NCI-H2029 (cell line): ENCODE measurements around the gene DGKE.

Experiments
- DNase-seq: peaks from one replicate; lab custom pipeline; 2025; lab: John Stamatoyannopoulos, UW

Gene DGKE

DNA sequence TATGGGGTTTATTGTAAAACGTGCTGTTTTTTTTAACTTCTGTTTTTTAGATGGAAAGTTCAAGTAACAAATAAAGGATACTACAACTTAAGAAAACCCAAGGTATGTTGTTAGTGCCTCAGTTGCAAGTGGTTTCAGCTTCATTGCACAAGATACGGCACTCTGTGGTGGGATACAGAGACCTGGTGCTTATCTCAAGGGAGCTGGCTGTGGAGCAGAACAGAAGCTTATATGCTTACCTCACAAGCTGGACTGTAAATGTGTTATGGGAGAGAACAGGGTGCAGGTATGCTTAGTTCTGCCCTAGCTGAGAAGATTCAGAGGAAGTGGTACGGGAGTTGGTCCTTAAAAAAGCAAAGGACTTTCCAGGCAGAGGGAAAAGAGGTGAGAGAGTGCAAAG, 15.2 kb downstream of the DGKE start:
- no peak for DNase-seq

DNA sequence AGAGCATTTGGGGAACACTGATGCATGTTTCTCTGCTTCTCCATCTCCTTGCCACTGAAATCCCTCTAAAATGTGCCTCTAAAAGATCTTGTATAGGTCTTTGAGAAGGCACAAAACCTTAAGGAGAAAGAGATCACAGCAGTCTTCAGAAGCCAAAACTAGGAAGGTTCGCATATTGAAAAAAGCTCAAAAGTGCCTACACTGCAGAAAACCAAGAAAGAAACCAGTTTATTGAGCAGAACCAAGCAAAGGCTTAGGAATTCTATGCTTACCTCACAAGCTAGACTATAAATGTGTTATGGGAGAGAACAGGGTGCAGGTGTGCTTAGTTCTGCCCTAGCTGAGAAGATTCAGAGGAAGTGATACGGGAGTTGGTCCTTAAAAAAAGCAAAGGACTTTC, 16.6 kb downstream of the DGKE start:
- DNase-seq = no peak

DNA sequence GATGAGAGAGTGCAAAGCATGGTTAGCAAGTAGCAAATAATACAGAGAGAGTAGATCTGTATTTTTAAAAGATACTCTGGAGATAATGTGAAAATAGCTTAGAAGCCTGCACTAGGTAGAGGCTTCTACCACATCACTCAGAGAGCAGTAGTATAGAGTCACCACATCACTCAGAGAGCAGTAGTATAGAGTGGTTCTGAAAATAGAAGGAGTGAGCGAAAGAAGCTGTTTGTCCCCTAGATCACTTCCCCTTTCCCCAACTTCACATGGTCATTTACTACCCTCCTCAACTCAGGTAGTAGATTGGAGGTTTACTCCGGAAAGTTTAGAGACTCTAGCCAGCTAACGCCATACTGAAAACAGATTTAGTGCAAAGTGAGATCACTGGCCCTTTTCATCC, 17.1 kb downstream of the DGKE start:
- no peak for DNase-seq

DNA sequence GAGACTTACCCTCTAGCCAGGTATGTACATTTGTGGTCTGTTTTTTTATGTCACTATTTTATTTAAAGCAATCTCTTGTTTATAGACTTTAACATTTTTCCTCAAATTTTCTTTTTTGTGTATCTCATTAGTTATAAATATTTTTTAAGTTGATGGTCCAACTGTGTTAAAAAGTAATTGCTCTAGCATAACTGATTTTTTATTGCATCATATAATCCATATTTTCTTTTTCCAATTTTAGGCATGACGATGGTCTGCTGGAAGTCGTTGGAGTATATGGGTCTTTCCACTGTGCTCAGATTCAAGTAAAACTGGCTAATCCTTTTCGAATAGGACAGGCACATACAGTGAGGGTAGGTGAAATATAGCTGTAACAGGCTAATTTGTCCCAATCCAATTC, 27.9 kb downstream of the DGKE start:
- no peak for DNase-seq

DNA sequence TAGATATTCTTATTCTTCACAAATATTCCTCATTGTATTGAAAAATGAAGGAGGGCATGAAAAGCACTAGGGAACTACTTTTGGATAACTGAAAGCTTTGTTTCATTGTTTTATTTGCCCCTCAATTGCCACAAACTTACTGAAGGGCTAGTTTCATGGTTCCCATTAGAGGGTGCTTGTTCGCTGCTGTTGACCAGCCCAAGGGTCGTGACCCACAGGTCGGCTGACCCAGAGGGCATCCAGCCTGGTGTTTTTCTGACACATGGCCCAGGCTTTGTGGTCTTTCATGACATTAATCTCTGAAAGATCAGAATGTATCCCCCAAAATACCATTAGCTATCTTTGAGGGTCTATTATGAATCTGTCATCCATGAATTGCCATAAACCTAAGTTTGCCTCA, 30.0 kb downstream of the DGKE start:
- no peak for DNase-seq

DNA sequence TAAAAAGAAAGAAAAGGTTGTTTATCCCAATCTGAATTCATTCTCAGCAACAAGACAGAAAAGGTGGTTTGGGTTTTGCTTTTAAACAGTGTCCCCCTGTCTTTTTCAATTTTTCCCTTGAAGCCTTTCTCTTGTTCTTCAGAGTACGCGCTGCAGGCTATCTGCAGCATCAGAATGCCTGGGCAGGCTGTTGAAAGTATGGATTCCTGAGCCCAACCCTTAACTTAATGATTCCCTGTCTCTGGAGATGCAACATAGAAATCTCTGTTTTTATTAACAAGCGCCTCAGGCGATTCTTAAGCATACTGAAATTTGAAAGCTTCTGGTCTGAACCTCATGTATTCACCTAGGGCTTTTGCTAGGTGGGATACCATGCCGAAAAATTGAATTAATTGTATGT, 32.1 kb downstream of the DGKE start:
- DNase-seq = no peak

DNA sequence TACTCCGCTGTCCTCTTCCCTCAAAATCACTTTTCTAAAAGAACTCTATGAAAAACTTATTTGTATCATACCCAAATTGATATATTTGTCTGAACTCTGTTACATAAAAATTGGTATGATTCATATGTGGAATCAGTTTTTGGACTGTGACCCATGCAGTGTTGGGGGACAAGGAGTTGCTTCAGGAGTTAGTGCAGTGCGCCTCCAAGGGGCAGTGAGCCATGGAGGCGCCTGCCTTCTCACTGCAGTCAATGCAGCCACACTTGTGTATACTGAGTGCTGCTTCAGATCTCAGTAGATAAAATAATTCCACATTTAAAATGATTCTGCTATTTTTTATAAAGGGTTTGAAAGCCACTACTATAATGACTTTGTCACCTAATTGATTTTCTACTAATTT, 32.5 kb downstream of the DGKE start:
- DNase-seq = no peak

DNA sequence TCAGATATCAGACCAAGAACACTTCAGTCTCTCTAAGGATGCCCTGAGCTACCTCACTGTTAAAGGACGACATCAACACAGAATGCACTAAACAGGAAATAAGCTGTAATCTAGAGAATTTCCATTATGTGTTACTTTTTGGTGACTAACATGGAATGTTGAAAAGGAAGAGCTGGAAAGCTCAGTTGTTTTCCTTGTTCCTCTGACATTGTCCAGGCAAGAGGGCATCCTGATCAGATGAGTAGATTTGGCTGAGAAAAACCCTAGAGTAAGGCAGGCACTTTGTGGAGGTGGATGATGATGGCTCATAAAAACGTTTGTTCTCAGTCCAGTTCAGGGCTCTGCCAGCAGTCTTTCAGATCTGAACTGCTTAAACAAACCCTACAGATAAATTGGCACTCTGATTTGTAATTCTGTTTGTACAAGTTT, 34.0 kb downstream of the DGKE start:
- peak; percentile 7 for DNase-seq

DNA sequence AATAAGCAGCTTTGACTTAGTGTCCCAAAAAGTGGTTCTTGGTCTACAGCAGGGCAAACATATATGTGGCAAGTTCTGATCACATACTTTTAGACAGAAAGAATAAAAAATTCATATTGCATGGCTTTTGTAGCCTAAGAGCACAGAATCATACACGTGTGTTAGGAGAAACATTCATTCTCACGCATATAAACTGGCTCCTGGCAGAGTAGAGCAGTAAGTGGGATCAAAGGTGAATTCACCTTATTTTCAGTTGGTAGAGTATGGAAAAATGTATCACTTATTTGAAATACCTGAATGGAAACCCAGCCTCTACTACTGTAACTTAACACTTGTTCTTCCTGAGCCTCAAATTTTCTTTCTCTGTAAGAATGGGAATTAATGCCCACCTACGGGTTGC, 34.8 kb downstream of the DGKE start:
- DNase-seq = no peak

DNA sequence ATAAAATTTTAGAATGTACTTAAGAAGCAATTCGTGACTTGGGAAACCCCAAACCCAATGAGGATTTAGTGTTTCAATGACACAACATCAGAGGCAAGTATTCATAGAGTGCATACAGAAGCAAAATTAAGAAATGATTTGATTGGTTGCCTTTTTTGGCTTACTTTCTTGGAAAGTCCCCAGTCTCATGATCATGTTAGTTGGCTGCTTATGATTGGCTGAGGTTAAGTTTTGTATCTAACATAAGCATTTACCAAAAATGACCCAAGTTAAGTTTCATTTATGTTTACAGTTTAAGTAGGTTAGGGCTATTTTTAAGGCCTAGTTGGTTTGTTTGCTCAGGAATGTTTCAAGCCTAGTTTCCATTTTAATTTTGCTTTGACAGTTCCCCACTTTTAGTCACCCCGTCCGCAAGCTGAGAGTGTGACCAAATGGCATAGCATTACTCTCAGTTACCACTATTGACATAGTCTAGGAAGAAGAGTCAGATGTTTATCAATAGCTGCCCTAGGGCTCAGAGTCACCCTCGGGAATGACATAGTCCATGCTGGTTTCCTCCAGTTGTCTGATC, 36.2 kb downstream of the DGKE start:
- DNase-seq = no peak

DNA sequence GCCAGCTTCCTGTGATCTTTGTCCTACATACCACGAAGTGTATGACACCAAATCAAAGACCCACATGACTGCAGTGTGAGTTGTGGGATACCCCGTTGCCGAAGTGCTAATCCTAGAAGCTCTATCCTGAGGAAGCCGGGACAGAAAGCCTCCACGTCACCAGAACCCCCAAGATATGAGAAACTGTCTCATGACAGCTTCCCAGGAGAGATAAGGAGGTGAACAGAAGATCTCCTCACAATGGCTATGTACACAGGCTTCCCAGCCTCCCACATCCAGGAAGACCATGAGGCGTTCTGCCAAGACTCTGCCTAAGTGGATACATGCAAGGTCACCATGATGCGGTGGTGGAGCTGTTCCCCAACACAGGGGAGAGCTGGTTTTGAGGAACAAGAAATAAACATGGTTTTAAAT, 42.8 kb downstream of the DGKE start:
- no peak for DNase-seq

DNA sequence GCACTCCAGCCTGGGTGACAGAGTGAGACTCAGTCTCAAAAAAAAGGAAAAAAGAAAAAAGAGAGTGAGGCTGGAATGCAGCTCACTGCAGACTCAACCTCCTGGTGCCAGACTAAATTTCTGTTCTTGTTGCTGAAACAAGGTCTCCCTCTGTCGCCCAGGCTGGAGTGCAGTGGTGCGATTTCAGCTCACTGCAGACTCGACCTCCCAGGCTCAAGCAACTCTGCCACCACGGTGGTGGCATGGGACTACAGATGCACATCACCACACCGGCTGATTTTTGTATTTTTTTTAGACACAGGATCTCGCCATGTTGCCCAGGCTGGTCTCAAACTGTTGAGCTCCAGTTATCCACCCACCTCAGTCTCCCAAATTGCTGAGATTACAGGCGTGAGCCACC, 45.3 kb downstream of the DGKE start:
- DNase-seq = no peak

DNA sequence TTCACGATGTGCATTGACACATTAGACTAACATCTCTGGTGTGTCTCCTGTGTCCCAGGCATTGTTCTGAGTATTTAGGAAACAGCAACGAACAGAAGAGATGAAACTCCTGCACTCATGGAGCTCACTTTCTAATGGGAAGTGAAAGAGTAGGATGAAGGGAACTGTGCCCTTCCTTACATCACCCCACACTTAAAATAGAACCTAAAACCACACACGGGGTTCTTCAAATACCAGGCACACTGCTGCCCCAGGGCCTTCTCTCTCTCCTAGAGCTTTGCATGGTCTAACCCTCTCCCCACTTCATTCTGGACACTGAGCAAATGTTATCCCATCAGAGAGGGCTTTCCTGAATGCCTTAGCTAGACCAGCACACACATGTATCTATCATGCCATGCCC, 46.2 kb downstream of the DGKE start:
- DNase-seq = no peak

DNA sequence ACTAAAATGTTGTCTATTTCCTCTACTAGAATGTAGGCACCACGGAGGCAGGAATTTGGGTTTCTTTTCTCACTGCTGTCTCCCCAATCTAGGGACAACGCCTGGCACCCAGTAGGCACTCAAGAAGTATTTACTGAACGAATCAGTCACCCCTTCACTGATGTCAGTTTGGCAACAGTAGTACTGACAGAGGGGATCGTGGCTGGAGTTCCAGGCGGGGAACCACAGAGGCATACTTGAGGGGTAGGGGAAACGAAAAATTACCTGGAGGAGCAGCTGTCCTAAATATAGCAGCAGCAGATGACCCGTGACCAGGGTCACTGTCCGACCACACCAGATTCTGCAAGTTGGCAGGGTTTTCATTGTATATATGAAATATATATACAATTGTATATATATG, 46.6 kb downstream of the DGKE start:
- no peak for DNase-seq

DNA sequence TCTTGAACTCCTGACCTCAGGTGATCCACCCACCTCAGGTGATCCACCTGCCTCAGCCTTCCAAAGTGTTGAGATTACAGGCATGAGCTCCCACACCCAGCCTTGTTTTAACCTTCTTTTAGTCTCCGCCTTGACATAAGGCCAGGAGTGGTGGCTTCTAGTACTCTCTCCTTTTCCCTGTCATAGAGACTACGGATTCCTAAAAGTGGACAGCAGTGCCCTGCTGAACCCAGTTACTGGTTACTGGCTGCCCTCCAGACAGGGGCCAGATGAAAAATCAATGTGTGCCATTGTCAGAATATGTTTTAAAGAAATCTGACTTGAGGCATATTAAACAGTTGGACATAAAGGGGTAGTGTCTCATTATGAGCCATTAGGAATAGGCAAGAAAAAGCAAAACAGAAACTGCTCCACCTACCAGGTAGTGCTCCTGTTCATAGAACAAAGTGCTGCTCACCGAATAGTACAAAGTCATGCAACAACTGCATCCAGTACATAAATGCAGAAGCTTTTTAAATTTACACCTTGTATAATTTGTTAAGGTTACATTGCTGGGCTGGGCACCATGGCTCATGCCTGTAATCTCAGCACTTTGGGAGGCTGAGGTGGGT, 47.8 kb downstream of the DGKE start:
- DNase-seq = no peak

DNA sequence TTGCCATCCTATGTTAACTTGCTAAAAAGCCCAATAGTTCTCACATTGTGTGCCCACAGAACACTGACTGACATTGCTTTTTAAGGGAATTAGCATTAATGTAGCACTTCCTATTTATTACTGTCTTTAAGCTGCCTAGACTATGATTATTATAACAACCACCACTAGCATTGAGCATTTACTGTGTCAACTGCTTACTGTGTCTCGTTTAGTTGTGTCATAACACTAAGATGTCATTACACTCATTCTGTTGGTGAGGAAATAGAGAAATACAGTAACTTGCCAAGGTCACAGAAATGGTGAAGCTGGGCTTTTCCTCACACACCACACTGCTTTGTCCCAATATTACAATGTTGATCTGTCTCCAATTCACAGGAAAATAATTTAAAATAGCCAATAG, 49.7 kb downstream of the DGKE start:
- no peak for DNase-seq

DNA sequence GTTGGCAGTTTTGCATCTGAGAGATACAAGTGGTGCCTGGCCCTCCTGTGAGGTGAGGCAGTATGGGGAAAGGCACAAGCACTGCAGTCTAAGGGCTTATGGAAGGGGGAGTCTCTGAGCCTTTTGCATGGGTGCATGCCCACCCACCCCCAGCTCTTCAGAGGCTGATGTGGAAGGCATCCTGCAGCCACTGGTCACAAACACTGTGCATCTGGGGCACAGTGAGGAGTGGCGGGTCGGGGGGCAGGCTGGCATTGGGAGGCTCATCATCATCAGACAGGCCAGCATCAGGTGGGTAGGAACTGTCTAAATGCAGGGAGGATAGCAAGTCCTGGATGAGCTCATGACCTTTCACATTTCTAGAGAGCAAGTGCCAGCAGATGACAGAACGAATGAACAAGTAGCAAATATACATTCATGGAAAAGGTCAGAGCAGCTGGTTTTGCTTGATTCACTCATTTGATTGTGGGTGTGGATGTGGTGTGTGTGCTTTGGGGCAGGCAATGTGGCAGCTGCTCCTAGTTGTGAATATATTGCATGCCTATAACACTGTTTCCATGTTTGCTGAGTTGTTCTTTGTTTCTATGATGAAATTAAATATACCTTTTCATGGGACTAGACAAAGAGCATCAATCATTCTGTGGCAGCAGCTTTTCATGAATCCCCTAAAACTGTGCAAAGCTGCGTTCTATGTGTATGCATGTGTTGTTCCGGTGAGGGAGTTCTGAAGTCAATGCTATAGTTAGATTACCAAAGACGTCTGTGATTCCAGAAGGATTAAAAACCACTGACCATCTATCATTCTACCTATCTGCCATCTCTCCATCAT, 50.7 kb downstream of the DGKE start:
- DNase-seq = no peak

DNA sequence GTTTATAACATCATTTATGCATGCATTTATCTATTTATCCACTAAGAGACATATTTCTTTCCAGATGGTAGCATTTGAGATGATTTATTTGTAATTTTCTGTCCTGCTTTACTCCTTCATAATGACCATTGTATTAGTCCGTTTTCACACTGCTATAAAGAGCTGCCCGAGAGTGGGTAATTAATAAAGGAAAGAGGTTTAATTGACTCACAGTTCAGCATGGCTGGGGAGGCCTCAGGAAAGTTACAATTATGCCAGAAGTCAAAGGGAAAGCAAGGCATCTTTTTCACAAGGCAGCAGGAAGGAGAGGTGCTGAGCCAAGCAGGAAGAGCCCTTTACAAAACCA, 51.3 kb downstream of the DGKE start:
- DNase-seq = no peak

DNA sequence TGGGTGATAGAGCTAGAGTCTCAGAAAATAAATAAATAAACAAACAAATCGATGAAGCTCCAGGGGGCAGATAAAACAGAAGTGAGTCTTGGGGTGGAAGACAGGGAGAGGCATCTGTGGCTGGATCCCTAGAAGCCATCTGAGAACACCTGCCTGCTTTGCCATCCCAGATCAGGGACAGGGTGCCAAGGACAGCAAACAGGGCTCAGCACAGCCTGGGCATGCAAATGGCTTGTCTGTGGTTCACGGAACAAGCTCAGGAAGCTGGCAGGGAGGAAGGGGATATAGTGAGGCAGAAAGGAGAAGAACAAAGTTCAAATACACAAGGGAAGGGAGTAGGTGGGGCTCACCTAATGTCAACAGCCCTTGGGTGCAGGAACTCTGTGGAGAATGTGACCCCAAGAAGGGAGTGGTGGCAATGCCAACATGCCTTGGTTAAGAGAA, 52.4 kb downstream of the DGKE start:
- DNase-seq = no peak

DNA sequence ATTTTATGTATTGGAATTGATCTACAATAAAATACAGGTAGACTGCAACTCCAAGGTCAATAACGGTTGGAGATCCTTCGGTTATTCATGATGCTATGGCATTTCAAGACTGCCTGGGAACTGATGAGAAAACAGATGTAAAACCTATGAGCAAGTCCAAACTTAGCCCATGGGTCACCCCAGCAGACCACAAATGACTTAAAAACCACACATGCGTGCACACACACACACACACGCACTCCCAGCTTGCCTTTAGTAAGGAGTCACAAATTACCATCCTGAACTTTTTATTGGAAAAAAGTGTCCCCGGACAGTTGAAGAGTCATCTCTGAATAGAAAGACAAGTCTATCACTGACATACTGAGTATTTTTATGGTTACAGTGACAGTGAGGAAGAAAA, 53.2 kb downstream of the DGKE start:
- no peak for DNase-seq

DNA sequence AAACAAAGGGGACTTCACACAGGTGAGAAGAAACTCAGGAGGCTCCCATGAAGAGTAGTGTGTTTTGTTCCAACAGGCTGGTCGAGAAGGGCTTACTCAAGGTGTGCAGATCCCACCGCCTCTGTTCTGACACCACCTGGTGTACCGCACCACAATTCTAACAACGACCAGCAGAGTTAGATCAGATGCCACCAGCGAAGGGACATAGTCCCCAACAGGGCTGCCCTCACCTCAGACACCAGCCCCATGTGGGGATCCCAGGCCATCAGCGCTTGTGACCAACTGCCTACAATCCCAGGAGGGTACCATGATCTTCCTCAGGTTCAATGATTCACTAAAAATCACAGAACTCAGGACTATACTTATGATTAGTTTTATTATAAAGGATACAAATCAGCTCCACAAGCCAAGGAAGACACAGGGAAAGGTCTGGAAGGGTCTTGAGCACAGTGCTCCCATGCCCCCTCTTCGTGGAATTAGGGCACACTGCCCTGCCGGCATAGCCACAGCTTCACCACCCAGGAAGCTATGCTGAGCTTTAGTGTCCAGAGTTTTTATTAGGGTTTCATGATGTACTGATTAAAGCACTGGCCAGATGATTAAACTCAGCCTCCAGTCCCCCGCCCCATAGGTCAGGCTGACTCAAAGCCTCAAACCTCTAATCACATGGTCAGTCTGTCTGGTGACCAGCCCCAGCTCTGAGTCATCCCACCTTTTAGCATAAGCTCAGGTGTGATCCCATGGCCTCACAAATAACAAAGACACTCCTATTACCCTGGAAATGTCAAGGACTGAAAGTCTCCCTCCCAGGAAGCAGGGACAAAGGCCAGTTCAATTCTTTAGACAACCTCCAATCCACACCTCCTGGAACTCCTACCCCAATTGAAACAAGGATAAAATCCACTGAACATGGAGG, 53.9 kb downstream of the DGKE start:
- no peak for DNase-seq

DNA sequence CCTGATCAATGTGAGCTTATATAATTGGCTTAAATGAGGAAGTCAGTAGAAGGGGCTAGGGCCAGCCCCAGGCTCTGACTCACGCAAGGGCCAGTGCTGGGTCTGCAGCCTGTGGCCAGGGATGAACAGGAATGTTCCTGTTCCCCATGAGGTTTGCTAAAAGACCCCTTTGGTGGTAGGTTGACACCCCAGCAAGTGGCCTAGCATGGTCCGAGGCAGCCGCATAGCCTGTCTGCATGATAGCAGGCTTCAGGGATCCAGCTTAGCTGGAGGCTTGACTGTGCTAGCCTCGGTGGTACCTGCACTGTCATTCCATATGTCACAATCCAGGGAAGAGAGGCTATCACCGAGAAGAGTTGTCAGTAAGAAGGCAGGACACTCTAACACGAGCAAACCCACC, 56.4 kb downstream of the DGKE start:
- DNase-seq = no peak
